Fibroblast of villous mesenchyme (primary cell): ENCODE data around the gene EHD1. TPM values are rescaled to one million over a fixed set of nuclear protein-coding genes. Genes with fewer than 3 reads are reported as not detected.

Experiments
- DNase-seq: peaks from one replicate; pipeline ENCODE4 v3.0.0-alpha.2; 2010; ENCODE audit warnings: low read depth
- H3K4me3 ChIP-seq: 2 replicates; pipeline ENCODE4 v1.5.1; 2011; ENCODE audit warnings: low read depth, mild to moderate bottlenecking, low read length
- total RNA-seq: library from RNA; depleted of rRNA; stranded (reverse); fragments of >200 nt; gene quantifications from 2 replicates; pipeline ENCODE4 v1.2.3, GENCODE V29; 2012
- TF ChIP-seq, protein P1 (sequence below): IDR thresholded peaks from 2 replicates; pipeline ENCODE4 v1.5.1; 2012; ENCODE audit warnings: low read depth, mild to moderate bottlenecking, low read length; ENCODE audit not compliant: insufficient read depth

Gene EHD1
- total RNA-seq, 1 donor = 93.7 TPM

DNA sequence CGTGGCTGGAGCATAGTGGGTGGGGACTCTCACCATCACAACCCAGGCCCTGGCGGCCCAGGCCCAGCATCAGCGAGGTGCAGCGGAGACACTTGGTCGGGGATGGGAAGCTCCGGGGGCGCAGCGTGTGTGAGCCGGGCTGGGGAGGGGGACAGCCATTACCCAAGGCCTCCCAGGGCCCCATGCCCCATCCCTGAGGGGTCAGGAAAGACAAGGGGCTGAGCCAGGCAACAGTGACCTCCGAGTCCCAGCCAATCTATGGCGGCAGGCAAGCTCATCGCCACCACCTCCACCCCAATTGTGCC lies 45.3 kb downstream of the EHD1 start:
- TF ChIP-seq, protein P1, sequence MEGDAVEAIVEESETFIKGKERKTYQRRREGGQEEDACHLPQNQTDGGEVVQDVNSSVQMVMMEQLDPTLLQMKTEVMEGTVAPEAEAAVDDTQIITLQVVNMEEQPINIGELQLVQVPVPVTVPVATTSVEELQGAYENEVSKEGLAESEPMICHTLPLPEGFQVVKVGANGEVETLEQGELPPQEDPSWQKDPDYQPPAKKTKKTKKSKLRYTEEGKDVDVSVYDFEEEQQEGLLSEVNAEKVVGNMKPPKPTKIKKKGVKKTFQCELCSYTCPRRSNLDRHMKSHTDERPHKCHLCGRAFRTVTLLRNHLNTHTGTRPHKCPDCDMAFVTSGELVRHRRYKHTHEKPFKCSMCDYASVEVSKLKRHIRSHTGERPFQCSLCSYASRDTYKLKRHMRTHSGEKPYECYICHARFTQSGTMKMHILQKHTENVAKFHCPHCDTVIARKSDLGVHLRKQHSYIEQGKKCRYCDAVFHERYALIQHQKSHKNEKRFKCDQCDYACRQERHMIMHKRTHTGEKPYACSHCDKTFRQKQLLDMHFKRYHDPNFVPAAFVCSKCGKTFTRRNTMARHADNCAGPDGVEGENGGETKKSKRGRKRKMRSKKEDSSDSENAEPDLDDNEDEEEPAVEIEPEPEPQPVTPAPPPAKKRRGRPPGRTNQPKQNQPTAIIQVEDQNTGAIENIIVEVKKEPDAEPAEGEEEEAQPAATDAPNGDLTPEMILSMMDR = no peak
- no peak for DNase-seq
- no peak overlapping the region for H3K4me3 ChIP-seq

DNA sequence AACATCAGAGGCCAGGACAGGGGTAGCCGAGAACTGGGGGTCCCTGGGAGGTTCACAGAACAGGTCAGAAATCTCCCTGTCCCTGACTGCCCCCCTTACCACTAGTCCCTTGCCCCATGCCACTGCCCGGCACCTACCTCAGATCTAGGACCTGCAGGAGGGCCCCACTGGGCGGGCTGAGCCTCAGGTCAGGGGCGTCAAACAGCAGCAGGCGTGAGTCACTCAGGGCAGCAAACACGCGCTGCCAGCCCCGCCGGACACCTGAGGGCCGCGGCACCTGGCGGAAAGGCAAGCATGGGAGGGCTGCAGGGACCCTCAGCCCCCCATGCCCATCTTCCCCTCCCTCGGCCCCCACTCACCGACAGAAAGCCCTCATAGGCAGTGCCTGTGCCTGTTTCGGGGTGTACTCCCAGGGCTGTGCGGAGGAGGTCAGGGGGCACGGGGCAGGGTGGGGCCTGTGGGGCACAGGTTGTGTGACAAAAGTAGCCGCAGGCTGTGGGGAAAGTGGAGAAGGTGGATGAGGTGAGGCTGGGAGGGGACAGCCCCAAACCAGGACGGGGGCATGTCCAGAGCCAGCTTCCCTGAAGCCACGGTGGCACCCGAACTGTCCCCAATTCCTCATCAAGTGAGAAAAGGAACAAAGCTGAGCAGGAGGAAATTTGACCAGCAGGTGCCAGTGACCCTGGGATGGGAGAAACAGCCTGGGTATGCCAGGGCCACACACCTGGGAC lies 45.8 kb downstream of the EHD1 start:
- H3K4me3 ChIP-seq = no peak overlapping the region
- TF ChIP-seq, protein P1 = no peak
- no peak for DNase-seq

DNA sequence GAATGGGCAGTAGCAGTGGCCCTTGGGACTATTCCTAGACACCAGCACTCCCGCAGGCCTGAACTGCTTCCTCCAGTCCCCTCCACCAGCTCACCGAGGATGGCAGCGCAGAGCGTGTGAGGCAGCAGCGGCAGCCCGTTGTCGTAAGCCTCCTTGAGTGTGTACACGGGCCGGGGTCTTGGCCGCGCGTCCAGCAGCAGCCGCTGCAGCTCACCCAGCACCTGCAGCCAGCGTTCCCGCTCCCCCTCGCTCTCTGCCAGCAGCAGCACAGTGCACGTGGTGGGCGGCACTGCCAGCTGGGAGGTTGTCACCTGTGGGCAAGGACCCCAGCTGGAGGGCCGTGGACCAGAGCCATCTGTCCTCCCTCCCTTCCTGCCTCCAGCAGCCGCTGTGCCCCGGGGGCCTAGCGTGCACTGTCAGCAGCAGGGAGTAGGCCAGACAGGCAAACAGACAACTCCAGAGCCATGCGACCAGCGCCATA lies 47.0 kb downstream of the EHD1 start:
- TF ChIP-seq, protein P1 = no peak
- no peak overlapping the region for H3K4me3 ChIP-seq
- DNase-seq = no peak

DNA sequence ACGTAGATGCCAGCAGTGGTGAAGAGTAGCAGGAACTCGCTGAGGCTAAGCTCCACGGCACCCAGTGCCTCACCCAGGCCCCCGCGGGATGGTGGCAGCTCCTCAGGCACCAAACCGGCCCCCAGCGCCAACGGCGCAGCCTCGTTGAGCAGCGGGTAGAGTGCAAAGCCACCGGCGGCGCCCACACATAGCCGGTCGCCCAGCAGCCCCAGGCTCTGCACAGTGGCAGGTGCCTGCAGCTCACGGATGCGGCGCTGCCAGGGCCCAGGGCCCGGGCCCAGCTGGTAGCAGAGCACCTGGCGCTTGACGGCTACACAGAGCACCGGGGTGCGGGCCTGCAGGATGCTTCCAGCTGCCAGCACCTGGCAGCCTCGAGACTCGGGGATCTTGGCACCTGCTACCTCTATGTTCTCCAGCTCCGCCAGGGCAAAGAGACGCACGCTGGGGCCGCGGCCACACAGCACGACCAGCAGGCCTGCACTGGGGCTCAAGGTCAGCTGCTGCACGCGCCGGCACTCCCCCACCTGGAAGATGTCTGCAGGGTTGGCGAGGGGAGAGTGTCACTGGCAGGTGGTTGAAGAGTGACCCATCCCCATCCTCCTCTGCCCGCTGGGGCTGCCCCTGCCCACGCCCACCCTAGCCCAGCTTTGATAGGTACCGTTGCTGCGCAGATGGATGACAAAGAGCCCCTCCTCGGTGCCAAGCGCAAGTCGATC lies 48.7 kb downstream of the EHD1 start:
- H3K4me3 ChIP-seq = no peak overlapping the region
- no peak for DNase-seq
- TF ChIP-seq, protein P1 = no peak

DNA sequence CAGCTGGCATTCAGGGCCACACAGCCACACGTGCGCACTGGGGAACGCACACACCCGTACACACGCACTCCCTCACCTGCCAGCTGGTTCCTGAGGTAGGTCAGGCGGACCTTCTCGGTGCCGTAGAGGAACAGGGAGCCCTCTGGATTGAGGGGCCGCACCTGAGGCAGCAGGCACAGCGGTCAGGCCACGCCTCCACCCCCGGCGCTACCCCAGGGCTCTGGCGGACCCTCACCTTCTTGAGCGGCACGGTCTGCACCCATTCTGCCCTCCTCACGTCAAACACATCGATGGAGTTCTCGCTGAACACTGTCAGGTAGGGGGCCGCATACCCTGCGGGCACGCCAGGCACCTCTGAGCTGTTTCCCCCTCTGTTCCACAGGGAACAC lies 51.0 kb downstream of the EHD1 start:
- no peak for DNase-seq
- H3K4me3 ChIP-seq = no peak overlapping the region
- TF ChIP-seq, protein P1 = no peak

DNA sequence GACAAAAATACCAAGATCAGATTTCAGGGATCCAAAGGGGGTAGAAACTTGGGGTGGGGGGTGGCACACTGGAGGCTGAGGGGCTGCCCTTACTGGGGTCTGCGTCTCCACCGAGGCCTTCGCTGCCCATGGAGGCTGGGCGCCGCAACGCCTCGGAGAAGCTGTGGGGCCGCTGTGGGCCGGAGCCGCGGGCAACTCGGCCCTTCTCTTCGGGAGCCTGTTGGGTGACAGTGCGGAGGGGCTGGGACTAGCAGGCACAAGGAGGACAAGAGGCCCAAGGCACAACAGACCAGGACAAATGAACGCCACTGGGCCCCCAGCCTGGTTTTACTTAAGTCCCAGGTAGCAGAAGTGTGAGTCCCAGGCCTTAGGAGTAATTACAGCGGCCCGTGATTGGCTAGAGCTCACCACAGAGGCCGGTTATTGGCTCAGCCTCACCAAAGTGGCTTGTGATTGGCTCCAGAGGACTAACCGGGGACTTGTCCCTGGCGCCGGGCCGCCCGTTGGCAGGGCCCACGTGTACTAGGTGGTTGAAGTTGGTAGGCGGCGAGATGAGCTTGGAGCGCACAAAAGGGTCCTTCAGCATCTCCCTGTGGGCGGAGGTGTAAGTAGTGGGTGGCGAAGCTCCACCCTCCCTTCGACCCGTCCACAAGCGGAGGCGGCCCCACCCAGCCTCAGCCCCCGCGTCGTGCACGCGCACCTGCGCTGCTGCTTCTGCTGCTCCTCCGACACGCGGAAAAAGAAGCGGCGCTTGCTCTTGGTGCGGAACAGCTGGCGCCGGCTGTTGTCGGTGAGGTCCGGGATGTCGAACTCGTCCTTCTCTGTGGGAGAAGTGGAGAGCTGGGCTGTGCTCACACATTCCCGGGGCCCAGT lies 51.6 kb downstream of the EHD1 start:
- no peak overlapping the region for H3K4me3 ChIP-seq
- TF ChIP-seq, protein P1 = no peak
- DNase-seq = no peak
